ENCODE data around the gene DNAH17.
A peak's percentile ranks its signal among the peaks of the same experiment; 100 is the strongest.
"Not testable (repeated sequence)": the region's sequence is repeated elsewhere in the genome, so short reads cannot be mapped to it uniquely, and the experiment has no call there.

DNAH17 gene

DNA sequence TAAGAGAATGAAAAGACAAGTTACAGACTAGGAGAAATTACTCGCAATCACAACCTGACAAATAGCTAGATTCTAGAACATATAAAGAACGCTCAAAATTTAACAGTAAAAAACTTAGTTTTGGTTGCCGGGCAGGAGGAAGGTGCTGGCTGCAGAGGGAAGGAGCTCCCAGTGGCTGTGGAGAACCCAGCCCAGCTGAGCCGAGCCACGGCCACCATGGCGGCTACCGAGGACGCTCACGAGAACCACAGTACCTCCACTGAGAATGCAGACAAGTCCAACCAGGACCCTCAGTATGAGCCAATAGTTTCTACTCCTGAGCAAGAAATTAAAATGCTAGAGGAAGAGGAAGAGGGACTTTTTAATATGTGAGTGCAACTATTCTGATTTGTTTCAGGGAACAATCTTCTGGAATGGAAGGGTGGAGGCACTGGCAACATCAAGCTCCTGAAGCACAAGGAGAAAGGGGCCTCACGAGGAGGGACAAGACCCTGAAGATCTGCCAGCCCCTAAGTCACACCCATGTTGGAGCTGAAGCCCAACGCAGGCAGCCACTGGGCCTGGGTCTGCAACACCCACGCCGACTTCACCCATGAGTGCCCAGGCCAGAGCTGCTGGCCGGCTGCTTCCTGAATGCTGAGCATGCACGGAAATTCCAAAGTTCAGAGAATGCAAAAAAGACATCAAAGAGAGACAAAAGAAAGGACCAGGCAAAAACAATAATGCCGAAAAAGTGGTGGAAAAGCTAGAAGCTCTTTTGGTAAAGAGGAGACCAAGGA is 55.0 kb downstream of the DNAH17 start:
- DNase-seq: no peak

DNA sequence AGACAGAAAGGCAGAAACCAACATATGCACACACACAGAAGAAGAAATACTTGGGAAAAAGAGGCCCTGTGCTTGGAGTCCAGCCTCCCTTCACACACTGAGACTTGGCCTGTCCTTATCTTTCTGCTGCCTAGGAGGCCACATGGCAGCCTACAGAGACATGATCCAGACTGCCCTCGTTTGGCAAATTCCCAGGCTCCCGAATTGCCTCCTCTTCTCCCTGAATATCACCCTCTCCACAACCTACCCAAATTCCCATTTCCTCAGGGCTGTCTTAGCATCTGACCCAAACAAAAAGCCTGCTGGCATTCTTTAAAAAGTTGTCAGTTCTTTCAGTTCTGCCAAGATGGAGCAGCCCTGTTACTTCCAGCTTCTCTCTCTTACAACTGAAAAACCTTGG is 59.8 kb downstream of the DNAH17 start:
- no peak for DNase-seq

DNA sequence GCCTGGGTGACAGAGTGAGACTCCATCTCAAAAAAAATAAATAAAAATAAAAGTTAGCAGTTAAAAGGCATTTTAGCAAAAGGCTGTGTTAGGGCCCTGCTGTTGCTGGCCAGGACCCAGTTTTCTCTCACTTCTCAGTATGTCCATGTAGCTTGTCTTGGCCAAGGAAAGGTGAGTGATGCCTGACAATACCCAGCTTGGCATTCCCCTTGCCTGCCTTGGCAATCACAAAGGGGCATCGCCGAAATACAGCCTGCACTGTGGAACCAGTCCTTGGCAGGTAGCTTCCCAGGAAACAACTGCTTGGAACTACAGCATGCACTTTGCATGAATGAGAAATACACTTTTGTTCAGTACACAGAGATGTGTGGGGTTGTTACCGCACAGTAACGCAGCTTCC is 61.7 kb downstream of the DNAH17 start:
- no peak for DNase-seq

DNA sequence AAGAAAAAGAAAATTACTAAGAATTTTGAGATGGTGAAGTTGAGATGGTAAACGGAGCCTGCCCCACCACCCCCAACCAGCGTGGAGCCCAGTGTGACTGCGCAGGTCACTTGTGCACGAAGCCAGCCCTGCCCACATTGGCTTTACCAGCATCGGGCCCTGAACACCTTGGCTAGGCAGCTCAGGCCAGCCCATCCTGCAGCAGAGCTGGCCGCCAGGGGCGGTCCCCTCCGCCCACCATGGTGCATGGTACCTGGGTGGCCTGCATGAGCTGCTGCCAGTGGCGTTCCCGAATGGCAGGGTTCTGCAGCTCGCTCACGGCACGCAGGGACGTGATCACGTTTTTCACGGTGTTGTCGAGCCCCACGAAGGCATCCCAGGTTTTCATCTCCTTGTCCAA is 62.7 kb downstream of the DNAH17 start:
- DNase-seq: no peak

DNA sequence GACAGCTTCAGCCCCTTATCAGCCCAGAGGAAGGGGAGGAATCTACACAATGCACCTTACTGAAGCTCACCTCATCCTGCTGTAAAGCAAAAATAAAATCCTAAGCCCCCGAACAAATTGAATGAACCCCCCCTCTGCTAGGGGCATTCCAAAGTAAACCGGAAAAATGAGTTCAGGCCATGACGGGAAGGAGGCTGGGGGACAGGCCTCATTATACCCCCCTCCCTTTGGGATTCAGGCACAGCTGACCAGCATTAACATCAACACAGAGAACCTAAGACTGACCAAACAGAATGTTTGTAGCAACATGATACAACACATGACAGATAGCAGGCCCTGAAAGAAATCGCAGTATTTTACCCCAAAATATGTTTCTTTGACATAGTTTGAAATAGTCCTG is 64.2 kb downstream of the DNAH17 start:
- DNase-seq: no peak

DNA sequence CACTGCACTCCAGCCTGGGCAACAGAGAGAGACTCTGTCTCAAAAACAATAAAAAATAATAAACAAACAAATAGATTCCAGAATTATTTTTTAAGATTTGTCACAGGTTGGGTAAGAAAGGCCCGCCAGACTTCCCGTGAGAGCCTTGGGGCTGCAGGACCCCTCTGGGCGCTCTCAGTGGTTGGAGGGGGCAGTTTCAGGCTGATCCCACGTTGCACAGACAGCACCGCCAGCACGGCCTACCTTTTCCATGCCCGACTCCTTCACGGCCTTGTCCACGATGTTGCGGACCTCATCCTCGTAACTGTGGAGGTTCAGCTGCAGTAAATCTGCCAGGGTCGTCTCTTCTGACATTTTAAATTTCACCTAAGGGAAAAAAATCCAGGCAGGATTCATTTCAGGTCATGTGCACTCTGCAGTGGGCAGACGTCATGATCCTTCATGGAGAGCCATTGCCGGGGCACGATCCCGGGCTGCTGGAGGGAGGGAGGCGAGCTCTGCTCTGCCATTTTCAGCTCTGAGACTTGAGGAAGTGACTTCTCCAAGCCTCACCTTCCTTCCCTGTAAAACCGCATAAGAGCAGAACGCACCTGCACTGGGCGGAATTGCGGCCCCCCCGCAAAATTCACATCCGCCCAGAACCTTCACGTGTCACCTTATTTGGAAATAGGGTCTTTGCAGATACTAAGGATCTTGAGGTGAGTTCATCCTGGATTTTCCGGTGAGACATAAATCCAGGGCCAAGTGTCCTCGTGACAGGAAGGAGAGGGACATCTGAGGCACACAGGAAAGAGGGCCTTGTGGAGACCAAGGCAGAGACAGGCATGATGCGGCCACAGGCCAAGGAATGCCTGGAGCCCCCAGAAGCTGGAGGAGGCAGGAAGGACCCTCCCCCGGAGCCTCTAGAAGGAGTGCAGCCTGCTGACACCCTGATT is 66.8 kb downstream of the DNAH17 start:
- DNase-seq: no peak

DNA sequence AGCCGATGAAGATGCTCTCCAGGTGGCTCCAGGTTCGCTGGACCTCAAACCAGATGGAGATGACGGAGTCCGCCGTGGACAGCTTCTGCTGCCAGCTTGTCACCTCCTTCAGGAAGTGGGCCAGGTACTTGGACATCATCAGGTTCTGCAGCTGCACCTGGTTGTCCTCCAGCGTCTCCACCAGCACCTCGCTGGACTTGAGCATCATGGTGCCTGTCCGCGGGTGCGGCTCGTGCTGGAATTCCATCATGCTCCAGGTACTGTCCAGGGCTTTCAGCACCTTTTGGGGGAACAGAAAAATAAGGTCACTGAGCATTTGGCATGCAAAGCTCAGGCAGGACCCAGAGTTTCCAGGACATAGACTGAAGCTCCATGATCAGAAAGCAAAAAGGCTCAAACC is 69.7 kb downstream of the DNAH17 start:
- DNase-seq: no peak

DNA sequence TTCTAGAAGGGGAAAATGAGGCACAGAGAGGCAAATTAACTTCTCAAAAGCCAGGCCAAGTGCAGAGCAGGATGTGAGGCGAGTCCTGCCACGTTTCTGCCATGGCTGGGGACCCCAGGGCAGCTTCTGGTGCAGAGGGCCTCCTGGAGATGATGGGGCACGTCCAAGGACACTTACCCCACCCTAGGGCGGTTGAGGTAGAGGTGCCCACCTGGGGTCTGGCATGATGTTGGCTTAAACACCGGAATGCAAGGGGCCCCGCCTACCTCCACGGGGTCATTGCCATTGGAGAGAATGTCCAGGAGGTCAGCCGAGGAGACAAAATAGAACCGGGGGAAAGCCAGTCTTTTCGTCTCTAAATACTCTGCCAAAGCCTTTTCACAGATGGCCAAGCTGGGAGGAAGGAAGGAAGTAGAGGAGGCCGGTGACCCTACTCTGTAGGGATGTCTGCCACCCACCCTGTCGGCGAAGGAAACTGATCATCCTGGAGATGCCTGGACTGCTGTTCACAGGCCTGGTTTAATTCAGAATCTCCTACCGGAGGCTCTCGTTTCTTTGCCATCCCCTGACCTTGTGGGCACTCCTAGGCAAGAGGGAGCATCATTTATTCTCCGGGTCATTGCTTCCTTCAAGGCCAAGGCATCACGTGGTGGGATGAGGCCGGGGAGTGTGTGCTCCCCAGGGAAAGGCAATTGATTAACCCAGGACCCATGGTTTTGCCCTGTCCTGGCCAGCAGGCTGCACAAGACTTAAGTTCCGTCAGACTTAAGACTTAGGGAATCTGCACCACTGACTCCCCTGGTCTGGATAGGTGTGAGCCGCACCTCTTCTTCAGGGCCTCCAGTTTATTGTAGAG is 70.5 kb downstream of the DNAH17 start:
- no peak for DNase-seq

DNA sequence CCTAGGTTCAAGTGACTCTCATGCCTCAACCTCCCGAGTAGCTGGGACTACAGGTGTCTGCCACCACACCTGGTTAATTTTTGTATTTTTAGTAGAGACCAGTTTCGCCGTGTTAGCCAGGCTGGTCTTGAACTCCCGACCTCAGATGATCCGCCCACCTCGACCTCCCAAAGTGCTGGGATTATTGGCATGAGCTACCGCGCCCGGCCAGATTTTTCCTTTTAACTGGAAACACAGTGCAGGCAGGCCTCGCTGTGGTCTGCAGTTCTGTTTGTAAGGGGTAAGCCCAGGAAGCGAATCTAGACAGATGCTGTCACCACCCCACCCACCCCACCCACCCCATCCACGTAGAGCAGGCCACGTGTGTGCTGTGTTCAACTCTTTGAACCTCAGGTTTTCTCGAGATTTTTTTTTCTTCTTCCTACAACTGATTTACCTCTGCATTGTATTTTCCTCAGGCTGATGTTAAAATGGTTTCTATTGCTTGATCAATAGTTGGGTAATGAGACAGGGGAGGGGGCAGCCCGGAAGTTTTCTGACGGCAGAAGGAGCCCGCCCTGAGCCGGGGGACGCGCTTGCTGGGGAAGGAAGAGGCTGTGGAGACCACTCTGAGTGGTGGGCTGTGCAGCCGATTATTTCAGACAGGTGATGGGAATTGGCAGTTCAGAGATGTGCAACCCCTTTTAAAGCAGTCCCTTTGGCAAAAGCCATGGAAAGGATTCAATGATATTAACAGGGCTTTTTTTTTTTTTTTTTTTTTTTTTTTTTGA is 72.9 kb downstream of the DNAH17 start:
- no peak for DNase-seq

DNA sequence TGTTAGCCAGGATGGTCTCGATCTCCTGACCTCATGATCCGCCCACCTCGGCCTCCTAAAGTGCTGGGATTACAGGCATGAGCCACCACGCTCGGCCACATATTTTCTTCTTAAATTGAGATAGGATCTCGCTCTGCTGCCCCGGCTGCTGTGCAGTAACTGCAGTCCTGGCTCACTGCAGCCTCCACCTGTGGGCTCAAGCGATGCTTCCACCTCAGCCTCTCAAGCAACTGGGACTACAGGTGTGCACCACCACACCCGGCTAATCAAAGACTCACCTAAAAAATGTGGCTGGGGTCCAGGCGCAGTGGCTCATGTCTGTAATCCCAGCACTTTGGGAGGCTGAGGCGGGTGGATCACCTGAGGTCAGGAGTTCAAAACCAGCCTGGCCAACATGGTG is 73.8 kb downstream of the DNAH17 start:
- DNase-seq: not testable (repeated sequence)

DNA sequence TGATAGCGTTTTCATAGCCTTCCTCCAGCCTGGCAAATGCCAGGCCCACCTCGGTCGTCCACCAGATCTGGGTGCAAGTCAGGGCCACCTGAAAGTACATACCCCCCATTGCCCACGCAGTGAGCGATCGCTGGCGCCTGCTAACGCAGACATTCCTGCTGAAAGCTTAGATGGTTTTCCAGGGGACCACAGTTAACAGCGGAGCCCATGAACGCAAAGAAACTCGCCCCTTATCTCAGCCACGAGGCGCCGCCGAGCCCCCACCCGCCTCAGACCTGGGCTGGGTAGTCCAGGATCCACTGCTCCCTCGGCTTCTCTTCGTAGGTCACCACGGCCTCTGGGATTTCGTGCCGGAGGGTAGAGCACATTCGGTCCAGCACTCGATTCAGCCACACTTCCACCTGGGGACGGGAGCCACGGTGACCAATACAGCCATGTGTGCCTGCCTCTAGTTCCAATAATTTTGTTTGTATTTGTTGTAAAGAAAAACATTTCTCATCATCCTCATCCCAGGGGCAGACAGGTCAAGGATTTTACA is 74.5 kb downstream of the DNAH17 start:
- DNase-seq: no peak

DNA sequence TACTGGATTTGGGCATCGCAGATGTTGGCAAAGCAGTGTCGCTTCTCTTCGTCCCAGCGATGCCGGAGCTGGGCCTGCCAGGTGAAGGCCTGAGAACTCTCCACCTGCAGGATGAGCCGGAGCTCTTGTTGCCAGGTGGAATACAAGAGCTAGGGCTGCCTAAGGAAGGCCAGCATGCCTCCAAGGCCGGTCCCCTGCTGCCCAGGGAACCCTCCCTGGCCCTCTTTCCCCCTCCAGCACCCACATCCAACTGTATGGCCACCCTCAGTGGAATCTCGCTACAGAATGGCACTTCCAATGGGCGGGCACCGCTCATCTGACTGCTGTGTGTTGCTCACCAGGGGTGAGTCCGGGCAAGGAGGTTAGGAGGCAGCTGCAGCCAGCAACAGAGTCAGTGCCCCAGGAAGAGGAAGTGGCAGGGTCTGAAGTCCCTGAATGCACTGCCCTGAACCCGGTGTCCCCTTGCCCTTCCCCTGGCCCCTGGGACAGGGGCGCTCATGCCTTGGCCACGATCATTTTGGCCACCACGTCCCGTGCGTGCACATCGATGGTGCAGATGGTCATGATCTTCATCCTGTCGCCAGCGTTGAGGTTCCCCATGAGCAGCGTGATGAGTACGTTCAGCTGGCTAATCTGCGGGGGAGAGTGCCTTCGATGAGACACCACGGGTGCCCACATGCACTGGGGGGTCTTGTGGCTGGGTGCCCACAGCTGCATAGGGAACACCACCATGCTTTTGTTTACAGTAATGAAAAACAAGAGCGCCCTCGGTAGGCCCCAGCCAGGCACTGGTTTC is 75.8 kb downstream of the DNAH17 start:
- peak; percentile 34 for DNase-seq

DNA sequence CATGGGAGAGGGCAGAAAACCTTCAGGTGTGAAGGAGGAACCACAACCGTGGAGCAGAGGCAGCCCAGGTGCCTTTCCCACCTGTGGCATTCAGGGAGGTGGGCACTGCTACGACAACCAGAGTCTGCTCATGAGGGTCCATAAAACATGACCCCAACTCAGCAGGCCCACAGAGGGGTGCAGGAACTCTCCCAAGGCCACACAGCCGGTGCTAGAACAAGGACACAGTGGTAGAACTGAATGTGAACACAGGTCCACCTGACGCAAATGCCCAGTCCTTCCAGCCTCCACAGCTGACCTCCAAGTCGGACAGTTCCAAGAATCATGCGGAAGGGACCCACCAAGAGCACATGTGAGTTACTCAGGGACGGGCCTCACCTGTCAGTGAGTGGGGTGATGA is 76.4 kb downstream of the DNAH17 start:
- DNase-seq: no peak

DNA sequence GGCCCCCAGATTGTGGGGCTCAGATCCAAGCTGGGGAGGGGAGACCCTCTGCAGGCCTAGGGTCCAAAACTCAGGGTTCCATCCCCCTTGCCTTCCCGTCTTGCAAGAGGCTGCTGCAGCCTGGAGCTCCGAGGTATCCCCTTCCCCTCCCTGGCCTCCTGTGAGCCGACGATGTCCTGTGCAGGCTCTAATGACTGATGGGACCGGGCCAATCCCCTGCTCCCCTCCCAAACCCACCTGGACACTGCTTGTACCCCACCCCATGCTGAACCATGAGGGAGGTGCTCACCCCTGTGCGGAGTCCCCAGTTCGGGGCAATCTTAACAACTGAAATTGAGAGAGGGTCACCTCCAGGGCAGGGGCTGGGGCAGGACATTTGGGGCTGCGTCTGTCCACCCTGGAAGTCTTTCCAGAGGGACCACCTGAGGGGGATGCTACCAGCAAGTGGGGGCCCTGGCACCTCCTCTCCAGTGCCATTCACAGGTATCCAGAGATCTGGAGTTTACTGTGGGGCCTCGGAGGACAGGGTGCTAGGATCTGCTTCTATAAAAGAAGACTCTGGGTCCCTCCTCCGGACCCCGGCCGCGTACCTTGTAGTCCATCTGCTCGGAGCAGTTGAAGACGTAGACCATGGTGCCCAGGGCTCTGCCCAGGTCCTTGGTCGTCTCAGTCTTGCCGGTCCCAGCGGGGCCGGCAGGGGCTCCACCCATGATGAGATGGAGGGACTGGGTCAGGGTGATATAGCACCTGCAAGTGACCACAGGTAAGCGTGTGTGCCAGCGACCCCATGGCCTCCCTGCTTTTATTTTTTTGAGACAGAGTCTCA is 77.3 kb downstream of the DNAH17 start:
- DNase-seq: no peak

DNA sequence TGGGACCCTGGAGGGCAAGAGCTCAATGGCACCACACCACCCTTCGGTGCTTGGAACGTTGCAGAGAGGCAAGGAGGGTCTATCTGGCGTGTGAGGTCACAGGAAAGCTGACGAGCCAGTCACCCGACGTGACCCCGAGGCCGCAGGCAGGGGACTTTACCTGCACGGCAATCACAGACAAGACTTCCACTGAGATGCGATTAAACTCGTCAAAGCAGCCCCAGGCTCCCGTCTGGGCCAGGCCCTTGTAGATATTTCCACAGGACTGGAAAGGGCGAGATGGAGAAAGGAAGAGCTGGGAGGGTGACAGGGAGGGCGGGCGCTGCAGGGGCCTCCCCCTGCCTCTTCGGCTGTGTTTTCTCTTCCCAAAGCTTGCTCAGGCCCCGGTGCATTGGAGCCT is 78.3 kb downstream of the DNAH17 start:
- DNase-seq: no peak

DNA sequence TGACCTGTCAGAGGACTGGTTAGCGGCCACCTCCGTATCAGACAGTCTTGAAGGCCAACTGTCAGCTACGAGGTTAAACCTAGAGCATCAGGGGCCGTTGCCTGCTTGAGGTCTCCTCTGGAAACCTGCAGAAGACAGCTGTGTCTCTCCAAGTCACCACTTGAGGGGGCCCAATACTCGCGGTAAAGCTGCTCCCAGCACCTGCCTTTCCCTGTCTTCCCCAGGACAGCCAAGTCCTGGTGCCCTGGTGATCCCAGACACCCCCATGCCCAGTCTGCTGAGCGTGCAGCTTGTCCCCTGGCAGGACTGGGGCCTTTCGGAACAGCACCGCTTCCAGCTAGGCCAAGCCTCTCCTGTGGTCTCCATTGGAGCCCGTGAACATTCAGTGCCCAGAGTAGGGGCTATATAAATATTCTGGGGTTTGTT is 80.1 kb downstream of the DNAH17 start:
- peak; percentile 80 for DNase-seq

DNA sequence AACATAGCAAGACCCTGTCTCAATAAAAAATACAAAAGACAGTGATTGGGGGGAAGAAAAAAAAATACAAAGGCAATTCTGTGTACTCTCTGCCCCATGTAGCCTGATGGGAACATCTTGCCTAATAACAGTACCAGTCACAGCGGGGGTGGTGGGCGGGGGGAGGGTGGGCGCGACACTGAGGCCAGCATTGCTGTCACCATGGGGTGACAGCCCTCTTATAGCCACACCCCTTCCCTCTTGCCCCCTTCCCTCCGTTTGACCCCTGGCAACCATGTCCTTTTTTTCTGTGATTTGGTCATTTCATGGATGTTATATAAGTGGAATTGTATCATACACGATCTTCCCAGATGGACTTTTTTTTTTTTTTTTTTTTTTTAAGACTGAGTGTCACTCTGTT is 80.9 kb downstream of the DNAH17 start:
- peak; percentile 37 for DNase-seq

DNA sequence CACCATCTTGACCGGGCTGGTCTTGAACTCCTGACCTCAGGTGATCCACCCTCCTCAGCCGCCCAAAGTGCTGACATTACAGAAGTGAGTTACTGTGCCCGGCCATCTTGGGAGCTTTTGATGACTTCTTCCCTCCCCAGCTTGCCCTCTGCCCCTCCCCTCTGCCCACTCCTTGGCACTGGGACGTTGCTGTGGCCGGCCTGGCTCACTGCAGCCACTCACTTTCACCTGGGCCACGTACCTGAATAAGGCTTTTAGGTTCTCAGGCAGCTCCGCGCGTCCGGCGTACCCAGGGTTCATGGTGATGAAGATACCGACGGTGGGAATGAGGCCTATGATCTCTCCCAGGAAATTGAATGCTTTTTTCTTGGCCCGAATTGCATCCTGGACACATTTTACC is 81.6 kb downstream of the DNAH17 start:
- no peak for DNase-seq

DNA sequence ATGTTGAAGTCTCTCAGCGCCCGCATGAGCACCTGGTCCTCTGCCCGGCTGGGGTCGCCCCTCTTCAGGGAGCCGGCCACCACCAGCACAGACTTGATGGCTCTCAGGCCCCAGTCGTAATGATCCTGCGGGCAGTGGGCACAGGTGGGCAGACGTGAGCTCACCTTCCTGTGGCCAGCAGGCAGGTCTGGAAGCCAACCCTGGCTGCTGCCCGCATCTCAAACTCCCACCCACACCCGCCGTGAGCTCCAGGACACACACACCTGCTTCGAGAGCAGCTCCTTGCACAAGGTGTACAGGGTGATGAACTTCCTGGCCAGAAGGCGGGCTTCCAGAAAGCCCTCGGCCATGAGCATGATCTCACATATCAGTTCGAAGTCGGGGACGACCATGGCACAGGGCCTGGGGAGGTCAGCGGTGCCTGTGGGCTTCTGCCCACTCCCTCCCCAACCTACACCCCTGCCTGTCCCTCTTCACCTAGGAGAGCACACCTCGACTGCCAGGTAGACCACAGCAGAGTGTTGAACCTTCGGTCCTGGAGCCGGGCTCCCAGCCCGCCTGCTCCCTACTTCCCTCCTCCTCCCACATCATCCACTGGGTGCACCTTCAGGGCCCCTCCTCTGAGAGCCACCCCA is 82.4 kb downstream of the DNAH17 start:
- no peak for DNase-seq
